ENCODE data around the gene TCTN3. TPM values are rescaled to one million over a fixed set of nuclear protein-coding genes. Genes with fewer than 3 reads are reported as not detected.

TCTN3 gene
- total RNA-seq, 1 donor from 2014 or later = 19.5 TPM

GRCh38 chr10:95650232-95650631, 43.5 kb downstream of the TCTN3 start:
- DNase-seq (ENCODE audit: low read depth) (no peak), FAIRE-seq (no peak)
- H3K27me3 ChIP-seq (ENCODE audit: control insufficient read depth, insufficient read depth, low read length) = no peaks in the 10 kb centered on the region
- no peak overlapping the region for H3K4me3 ChIP-seq (ENCODE audit: low read depth, low read length)
- no peak for TF ChIP-seq CTCF (IDR thresholded peaks at IDR 0.05; ENCODE audit: insufficient read depth, low read length, severe bottlenecking)
- H3K36me3 ChIP-seq (ENCODE audit: control insufficient read depth, insufficient read depth, low read length) = peaks cover 6% of the 10 kb centered on the region

GRCh38 chr10:95648138-95648537, 45.6 kb downstream of the TCTN3 start:
- H3K36me3 ChIP-seq (ENCODE audit: control insufficient read depth, insufficient read depth, low read length) = peaks cover 6% of the 10 kb centered on the region
- H3K4me3 ChIP-seq (ENCODE audit: low read depth, low read length) = no peak overlapping the region
- DNase-seq (ENCODE audit: low read depth) = no peak
- no peaks in the 10 kb centered on the region for H3K27me3 ChIP-seq (ENCODE audit: control insufficient read depth, insufficient read depth, low read length)
- no peak for FAIRE-seq
- no peak for TF ChIP-seq CTCF (IDR thresholded peaks at IDR 0.05; ENCODE audit: insufficient read depth, low read length, severe bottlenecking)

- no peaks in the 10 kb centered on the region for H3K27me3 ChIP-seq (ENCODE audit: control insufficient read depth, insufficient read depth, low read length)
- H3K4me3 ChIP-seq (ENCODE audit: low read depth, low read length) = no peak overlapping the region
- peaks cover 15% of the 10 kb centered on the region for H3K36me3 ChIP-seq (ENCODE audit: control insufficient read depth, insufficient read depth, low read length)
- FAIRE-seq (no peak), DNase-seq (ENCODE audit: low read depth) (no peak)
- no peak for TF ChIP-seq CTCF (IDR thresholded peaks at IDR 0.05; ENCODE audit: insufficient read depth, low read length, severe bottlenecking)
Observed at GRCh38 chr10:95646160-95646559, 47.6 kb downstream of the TCTN3 start.

- peaks cover 17% of the 10 kb centered on the region for H3K36me3 ChIP-seq (ENCODE audit: control insufficient read depth, insufficient read depth, low read length)
- TF ChIP-seq CTCF (IDR thresholded peaks at IDR 0.05; ENCODE audit: insufficient read depth, low read length, severe bottlenecking) = no peak
- no peaks in the 10 kb centered on the region for H3K27me3 ChIP-seq (ENCODE audit: control insufficient read depth, insufficient read depth, low read length)
- FAIRE-seq (no peak), DNase-seq (ENCODE audit: low read depth) (no peak)
- no peak overlapping the region for H3K4me3 ChIP-seq (ENCODE audit: low read depth, low read length)
Observed at GRCh38 chr10:95644901-95645300, 48.8 kb downstream of the TCTN3 start.

- FAIRE-seq (no peak), DNase-seq (ENCODE audit: low read depth) (no peak)
- peaks cover 16% of the 10 kb centered on the region for H3K36me3 ChIP-seq (ENCODE audit: control insufficient read depth, insufficient read depth, low read length)
- TF ChIP-seq CTCF (IDR thresholded peaks at IDR 0.05; ENCODE audit: insufficient read depth, low read length, severe bottlenecking) = no peak
- no peak overlapping the region for H3K4me3 ChIP-seq (ENCODE audit: low read depth, low read length)
- H3K27me3 ChIP-seq (ENCODE audit: control insufficient read depth, insufficient read depth, low read length) = no peaks in the 10 kb centered on the region
Observed at GRCh38 chr10:95640891-95641315, 52.8 kb downstream of the TCTN3 start.

- no peak for TF ChIP-seq CTCF (IDR thresholded peaks at IDR 0.05; ENCODE audit: insufficient read depth, low read length, severe bottlenecking)
- Histone ChIP-seq H3K36me3 (ENCODE audit: control insufficient read depth, insufficient read depth, low read length) (peaks cover 20% of the 10 kb centered on the region), H3K27me3 (ENCODE audit: control insufficient read depth, insufficient read depth, low read length) (no peaks in the 10 kb centered on the region), H3K4me3 (ENCODE audit: low read depth, low read length) (no peak overlapping the region)
- DNase-seq (ENCODE audit: low read depth) = no peak
- FAIRE-seq = no peak
Observed at GRCh38 chr10:95637911-95638310, 55.8 kb downstream of the TCTN3 start.
